ENCODE data around the gene KCNQ1.

KCNQ1 gene

DNA sequence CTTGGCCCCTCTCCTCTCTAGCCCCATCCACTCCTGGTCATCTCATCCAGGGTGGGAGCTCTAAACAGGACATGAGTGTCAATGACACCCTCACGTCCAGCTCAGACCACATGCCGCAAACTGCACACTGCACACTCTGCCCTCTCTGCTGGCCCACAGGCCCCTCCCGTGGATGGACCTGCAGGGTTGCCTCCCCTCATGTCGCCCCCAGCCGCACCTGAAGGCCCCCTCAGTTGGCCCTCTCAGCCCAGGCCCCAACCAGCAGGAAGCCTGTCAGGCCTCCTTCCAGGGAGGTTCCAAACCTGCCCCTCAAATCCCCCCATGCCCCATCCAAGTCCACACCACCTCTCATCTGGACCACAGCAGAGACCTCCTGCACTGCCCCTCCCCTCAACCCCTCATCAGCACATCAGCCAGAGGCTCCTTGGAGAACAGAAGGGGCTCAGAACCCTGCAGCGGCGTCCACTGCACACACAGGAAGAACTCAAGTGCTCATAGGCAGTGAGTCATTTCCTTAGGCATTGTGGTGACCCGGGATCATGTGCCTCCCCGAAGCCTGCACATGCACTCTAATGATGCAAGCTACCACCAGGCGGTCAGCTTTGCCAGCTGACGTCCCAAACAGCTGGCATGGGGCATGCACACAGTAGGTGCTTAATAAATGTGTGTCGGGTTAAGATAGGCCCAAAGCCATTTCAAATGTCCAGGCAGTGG, 453.7 kb downstream of the KCNQ1 start:
- H3K4me3 ChIP-seq (ENCODE audit: low read length) = no peak overlapping the region
- no peak for DNase-seq (ENCODE audit: low read depth, low spot score)
